ENCODE results near the gene TREH.

TREH gene

GRCh38 chr11:118663381-118663780 lies 16.1 kb downstream of the TREH start:
- no peak for DNase-seq

- no peak for DNase-seq
Observed at GRCh38 chr11:118662401-118663271, 16.8 kb downstream of the TREH start.

GRCh38 chr11:118661425-118662301 lies 17.8 kb downstream of the TREH start:
- no peak for DNase-seq

- no peak for DNase-seq
Observed at GRCh38 chr11:118660681-118661424, 18.6 kb downstream of the TREH start.

DNA sequence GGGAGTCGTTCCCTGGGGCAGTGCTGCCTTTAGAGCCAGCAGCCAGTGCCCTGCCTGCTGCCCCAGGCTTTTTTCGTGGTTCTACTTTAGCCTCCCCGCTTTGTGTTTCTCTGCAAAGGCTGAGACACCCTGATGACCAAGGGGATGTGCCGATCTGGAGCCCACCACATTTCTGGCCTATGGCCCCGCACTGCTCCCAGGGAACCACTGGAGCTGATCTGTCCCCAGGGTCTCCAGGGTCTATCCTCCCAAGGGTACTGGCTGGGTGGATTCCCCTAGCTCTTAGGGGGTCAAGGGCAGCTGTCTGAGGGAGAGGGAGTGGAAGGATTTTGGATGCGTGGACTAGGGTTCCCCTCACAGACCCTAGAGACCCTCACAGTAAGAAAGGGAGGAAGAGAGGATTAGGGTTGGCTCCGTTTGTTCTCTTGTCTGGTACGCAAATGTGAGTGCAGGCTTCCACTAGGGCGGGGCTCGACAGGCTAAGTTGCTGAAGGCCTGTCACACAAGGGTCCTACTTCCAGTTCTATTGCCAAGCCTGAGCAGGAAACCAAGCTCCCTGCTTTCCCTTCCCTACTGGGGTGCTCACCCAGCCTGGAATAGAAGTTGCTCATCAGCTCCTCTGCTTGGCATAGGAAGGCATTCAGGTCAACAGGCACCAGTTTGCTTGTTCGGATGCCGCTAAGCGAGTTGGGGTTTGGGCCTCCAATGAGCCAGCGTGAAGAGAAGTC lies 19.3 kb downstream of the TREH start:
- DNase-seq, result no peak

GRCh38 chr11:118659314-118659952 lies 20.0 kb downstream of the TREH start:
- peak; percentile 38 to 71 for DNase-seq

GRCh38 chr11:118658429-118659313 lies 20.8 kb downstream of the TREH start:
- no peak for DNase-seq

- DNase-seq, result no peak
Observed at GRCh38 chr11:118657709-118658428, 21.6 kb downstream of the TREH start.

GRCh38 chr11:118657238-118657637 lies 22.2 kb downstream of the TREH start:
- no peak for DNase-seq

DNA sequence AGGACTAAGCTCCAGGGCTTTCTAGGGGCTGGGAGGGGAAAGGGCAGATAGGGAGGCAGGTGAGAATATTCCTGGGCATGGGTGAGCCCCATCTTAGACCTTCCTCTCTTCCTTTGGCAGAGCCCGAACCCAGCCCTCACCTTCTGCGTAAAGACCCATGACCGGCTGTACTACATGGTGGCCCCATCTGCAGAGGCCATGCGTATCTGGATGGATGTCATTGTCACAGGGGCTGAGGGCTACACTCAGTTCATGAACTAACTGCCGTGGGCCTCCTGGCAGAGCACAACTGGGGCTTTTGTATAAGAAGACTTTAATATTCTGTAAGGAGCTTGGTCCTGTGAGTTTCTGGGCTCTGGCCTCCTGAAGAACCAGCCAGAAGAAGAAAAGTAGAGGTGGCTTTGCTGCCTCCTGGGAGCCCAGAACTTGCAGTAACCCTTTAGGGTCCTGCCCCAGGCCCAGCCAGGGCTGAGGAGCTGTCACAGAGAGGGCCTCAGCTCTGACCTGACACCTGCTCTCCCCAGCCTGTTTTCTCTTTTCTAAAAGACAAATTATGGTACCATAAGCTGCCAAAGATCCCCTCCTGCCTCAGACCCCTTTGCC lies 22.8 kb downstream of the TREH start:
- DNase-seq, result no peak

DNA sequence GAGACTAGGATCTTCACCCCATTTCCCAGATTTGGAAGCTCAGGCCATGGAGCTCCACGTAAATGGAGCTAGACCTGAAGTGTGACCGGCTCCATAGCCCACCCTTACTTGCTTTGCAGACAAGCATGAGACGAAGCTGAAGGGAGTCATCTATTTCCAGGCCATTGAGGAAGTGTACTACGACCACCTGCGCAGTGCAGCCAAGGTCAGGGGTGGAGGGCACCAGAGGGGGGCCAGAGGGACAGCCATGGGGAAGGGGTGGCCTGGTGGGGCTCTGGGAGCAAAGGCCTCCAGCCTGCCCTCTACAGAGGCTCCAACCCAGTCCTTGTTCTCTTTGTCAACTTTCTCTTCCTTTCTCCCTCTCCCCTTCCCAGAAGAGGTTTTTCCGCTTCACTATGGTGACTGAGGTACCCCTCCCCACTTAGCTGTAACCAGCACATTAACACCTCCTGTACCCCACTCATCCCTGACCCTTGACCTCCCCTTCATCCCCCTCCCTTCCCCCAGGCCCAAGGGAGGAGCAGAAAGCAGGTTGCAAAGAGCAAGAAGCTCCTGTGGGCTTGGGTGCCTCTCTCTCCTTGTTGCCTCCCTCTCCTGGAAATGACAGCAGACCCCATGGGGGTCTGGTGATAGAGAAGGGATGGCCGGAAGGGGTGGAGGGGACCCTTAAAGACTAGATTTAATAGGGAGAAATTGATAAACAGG lies 23.8 kb downstream of the TREH start:
- DNase-seq, result no peak

DNA sequence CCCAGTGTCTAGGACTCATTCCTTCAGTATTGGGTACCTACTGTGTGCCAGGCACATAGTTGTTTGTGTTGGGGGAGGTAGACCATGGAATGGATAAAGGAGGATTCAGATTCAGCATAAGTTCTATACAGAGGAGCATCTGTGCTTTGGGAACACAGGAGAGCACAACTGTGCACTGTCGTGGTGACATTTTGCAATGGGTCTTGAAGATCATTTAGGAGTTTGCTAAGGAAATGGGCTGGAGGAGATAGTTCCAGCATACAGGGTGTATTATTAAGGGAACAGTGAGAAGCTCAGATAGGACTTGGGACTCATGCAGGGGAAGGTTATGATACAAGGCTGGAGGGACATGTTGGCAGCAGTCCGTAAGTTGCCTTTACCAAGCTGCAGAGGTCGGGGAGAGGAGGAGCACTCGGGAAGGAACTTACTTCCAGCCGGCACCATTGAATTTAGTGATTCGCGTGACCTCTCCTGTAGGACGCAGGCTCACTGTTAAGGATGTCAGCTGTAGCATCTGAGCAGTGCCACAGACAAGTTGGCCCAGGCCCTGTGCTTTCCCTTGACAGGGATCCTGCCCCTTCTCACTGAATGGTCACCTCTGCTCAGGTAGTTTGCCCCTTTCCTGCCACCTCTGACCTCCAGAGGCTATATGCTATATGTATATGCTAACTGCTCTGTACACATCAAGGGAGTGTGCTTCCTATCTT lies 25.6 kb downstream of the TREH start:
- DNase-seq, result no peak

DNA sequence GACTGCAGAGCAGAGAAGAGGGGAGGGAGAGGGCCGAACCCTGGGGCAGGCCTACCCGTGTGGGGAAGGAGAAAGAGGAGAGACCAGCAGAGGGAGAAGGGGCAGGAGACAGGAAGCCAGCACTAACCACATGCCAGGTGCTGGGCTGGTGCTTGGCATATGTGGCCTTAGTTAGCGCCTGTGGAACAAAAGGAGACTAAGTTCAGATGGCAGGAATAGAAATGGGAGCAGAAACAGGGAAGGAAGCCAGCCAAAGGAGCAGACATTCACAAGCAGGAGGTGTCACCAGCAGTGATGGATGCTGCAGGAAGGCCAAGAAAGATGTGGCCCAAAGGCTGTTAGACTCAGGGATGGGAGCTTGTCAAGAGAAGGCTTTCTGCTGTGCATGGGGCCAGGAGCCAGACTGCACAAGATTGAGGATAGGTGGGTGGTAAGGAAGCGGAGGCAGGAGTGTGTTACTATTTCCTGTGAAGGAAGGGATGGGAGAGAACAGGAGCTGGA lies 26.7 kb downstream of the TREH start:
- no peak for DNase-seq

- no peak for DNase-seq
Observed at GRCh38 chr11:118651820-118652219, 27.6 kb downstream of the TREH start.

DNA sequence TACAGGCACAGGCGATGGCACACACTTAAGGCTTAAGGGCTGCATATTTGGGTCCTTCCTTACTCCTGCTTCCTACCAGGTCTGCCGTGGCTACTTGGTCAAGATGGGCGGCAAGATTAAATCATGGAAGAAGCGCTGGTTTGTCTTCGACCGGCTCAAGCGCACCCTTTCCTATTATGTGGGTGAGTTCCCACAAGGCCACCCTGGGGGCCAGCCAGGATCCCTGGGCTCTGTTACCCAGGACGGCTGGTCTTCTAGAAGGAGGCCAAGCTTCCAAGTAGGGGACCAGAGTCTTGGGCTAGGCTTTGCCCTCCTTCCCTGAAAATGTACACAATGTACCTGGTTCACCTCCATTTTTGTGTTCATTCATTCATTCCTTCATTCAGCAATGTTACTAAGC lies 29.1 kb downstream of the TREH start:
- no peak for DNase-seq

GRCh38 chr11:118649941-118650340 lies 29.5 kb downstream of the TREH start:
- DNase-seq, result no peak

DNA sequence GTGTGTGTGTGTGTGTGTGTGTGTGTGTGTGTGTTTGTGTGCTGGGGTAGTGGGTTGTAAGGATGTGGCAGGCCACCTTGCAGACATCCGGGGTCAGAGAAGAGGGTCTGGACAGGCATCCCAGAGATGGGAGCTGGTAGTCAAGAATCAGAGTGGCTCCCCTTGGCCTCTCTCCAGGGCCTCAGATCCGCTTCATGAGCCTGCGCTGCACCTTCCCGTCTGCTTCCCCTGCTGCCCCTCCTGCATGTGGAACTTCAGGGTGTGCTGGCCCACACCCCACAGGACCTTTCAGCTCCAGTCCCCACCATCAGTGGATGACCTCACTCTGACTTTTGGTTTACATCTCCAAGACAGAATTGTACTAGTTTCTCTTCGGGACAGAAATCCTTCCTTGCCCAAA lies 31.2 kb downstream of the TREH start:
- DNase-seq, result no peak

DNA sequence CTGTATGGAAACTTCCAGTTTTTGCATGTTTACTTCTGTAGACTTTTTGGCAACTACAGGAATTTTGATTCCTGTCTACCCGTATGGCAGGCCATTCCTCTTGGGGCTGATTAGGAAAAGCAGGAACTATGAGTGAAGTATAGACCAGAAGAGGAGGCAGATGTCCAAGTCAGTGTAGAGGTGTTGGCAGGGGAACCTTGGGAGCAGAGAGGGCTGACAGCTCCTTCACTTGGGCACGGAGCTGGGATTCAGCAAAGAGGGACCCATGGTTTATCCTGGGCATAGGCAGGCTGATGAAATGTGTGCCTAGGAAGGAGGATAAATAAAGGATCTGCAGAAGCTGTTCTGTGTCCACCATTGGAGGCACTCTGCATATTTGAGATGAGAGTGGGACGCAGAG lies 33.1 kb downstream of the TREH start:
- DNase-seq, result no peak
